IMR-90 (cell line): ENCODE data around the gene PPARD.

Experiments used
- BHLHE40 ChIP-seq: fragments of 150-350 bp; IDR thresholded peaks from 2 replicates; pipeline ENCODE4 v1.6.1; 2016; ENCODE audit warnings: mild to moderate bottlenecking, low read depth, low read length
- CEBPB ChIP-seq: IDR thresholded peaks from 2 replicates; pipeline ENCODE4 v1.6.1; 2012; ENCODE audit warnings: low read depth, low read length, improper control_type of control experiment
- CHD1 ChIP-seq: IDR thresholded peaks from 2 replicates; pipeline ENCODE4 v1.6.1; 2012; ENCODE audit warnings: low read depth, low read length, improper control_type of control experiment
- FOS ChIP-seq: fragments of 150-350 bp; IDR thresholded peaks from 2 replicates; pipeline ENCODE4 v1.6.1; 2016; ENCODE audit warnings: low read depth, low read length
- MAZ ChIP-seq: IDR thresholded peaks from 2 replicates; pipeline ENCODE4 v1.6.1; 2012; ENCODE audit warnings: low read depth, mild to moderate bottlenecking, low read length, improper control_type of control experiment, moderate library complexity, borderline replicate concordance
- NFE2L2 ChIP-seq: fragments of 150-350 bp; IDR thresholded peaks from 2 replicates; pipeline ENCODE4 v1.6.1; 2016; ENCODE audit warnings: low read depth, mild to moderate bottlenecking, low read length
- POLR2A ChIP-seq: IDR thresholded peaks from 2 replicates; pipeline ENCODE4 v1.6.1; 2012; ENCODE audit warnings: mild to moderate bottlenecking, low read depth, low read length
- RAD21 ChIP-seq: IDR thresholded peaks from 2 replicates; pipeline ENCODE4 v1.6.1; 2012; ENCODE audit warnings: low read length, improper control_type of control experiment
- SMC3 ChIP-seq: fragments of 150-350 bp; IDR thresholded peaks from 2 replicates; pipeline ENCODE4 v1.6.1; 2016; ENCODE audit warnings: low read depth, mild to moderate bottlenecking, antibody characterized with exemption, low read length, moderate library complexity
- TF ChIP-seq, protein P1 (sequence below): conservative IDR thresholded peaks from 2 replicates; pipeline ENCODE4 v1.5.1; 2012; ENCODE audit warnings: mild to moderate bottlenecking, low read depth, low read length, improper control_type of control experiment
- TF ChIP-seq, protein P2 (sequence below): fragments of 150-350 bp; IDR thresholded peaks from 2 replicates; pipeline ENCODE4 v1.6.1; 2017; ENCODE audit warnings: mild to moderate bottlenecking, antibody characterized with exemption, low read length, low read depth

DNA sequence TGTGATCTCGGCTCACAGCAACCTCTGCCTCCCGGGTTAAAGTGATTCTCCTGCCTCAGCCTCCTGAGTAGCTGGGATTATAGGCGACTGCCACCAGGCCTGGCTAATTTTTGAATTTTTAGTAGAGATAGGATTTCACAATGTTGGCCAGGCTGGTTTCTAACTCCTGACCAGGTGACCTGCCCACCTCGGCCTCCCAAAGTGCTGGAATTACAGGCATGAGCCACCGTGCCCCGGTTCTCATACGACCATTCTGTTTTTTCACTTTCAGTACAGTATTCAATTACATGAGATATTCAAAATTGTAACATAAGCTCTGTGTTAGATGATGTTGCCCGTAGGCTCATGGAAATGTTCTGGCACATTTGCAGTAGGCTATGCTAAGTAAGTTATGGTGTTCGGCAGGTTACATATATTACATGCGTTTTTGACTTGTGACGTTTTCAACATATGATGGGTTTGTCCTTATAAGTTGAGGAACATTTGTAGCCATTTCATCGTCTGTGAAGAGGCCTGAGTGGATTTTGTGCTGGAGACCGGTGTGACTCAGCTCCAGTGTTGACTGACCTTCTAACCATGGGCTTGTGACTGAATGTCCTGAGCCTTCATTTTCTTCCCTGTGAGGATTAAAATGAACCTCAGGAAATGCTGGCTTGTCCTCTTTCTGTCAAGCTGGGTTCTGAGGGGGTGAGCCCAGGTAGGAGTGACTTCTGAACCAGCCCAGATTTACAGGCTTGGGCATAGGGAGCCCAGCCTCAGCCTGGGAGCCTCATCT, 12.2 kb downstream of the PPARD start:
- TF ChIP-seq, protein P1, sequence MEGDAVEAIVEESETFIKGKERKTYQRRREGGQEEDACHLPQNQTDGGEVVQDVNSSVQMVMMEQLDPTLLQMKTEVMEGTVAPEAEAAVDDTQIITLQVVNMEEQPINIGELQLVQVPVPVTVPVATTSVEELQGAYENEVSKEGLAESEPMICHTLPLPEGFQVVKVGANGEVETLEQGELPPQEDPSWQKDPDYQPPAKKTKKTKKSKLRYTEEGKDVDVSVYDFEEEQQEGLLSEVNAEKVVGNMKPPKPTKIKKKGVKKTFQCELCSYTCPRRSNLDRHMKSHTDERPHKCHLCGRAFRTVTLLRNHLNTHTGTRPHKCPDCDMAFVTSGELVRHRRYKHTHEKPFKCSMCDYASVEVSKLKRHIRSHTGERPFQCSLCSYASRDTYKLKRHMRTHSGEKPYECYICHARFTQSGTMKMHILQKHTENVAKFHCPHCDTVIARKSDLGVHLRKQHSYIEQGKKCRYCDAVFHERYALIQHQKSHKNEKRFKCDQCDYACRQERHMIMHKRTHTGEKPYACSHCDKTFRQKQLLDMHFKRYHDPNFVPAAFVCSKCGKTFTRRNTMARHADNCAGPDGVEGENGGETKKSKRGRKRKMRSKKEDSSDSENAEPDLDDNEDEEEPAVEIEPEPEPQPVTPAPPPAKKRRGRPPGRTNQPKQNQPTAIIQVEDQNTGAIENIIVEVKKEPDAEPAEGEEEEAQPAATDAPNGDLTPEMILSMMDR, result no peak
- TF ChIP-seq BHLHE40 (no peak), POLR2A (no peak), NFE2L2 (no peak), MAZ (no peak), CEBPB (no peak), CHD1 (no peak), RAD21 (no peak), FOS (no peak), SMC3 (no peak)
- TF ChIP-seq, protein P2, sequence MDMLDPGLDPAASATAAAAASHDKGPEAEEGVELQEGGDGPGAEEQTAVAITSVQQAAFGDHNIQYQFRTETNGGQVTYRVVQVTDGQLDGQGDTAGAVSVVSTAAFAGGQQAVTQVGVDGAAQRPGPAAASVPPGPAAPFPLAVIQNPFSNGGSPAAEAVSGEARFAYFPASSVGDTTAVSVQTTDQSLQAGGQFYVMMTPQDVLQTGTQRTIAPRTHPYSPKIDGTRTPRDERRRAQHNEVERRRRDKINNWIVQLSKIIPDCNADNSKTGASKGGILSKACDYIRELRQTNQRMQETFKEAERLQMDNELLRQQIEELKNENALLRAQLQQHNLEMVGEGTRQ, result no peak
